Common myeloid progenitor, CD34-positive (primary cell): ENCODE measurements around the gene APOA5.

ENCODE experiments used
- CTCF ChIA-PET: fragments of 350-600 bp; sonication (Branson Sonifier 250); formaldehyde crosslinking; loops from one replicate; lab custom pipeline; 2021; ENCODE audit warnings: antibody characterized with exemption; lab: Charles Lee
- POLR2A ChIA-PET: fragments of 350-600 bp; sonication (Branson Sonifier 250); formaldehyde crosslinking; loops from one replicate; lab custom pipeline; 2021; ENCODE audit warnings: antibody characterized with exemption; lab: Charles Lee
- DNase-seq, 3 donors: peaks; one replicate each; pipeline versions ENCODE4 v3.0.0 to v3.0.0-alpha.2; 2013
- H3K27ac ChIP-seq, 2 experiments: 1 replicate in 1 of 2; 2 replicates in 1 of 2; pipeline ENCODE4 v1.7.0; 2013; ENCODE audit warnings: inconsistent platforms in 2 of 2, low read length in 2 of 2, mild to moderate bottlenecking in 2 of 2, low read depth in 1 of 2, moderate library complexity in 1 of 2; ENCODE audit not compliant: severe bottlenecking in 2 of 2, insufficient read depth in 1 of 2, poor library complexity in 1 of 2
- H3K27me3 ChIP-seq, 5 experiments: replicated peaks in 2 of 5; 1 replicate in 3 of 5; 2 replicates in 2 of 5; pipeline versions ENCODE4 v1.6.1 to v1.7.0; 2013; ENCODE audit warnings: low read length in 4 of 5, mild to moderate bottlenecking in 2 of 5, moderate library complexity in 2 of 5, inconsistent platforms in 1 of 5; ENCODE audit not compliant: insufficient read depth in 5 of 5, control insufficient read depth in 4 of 5
- H3K36me3 ChIP-seq, 4 experiments: 1 replicate in 2 of 4; 2 replicates in 2 of 4; pipeline versions ENCODE4 v1.6.1 to v1.7.0; 2013; ENCODE audit warnings: low read length in 3 of 4, control low read depth in 1 of 4, mild to moderate bottlenecking in 1 of 4; ENCODE audit not compliant: control insufficient read depth in 4 of 4, insufficient read depth in 4 of 4
- H3K4me1 ChIP-seq, 4 experiments: 1 replicate in 3 of 4; 2 replicates in 1 of 4; pipeline versions ENCODE4 v1.6.1 to v1.7.1; 2013; ENCODE audit warnings: low read length in 3 of 4, mild to moderate bottlenecking in 3 of 4, control low read depth in 1 of 4, inconsistent platforms in 1 of 4, moderate library complexity in 1 of 4; ENCODE audit not compliant: control insufficient read depth in 4 of 4, insufficient read depth in 4 of 4; ENCODE audit errors: control extremely low read depth in 1 of 4
- H3K4me3 ChIP-seq, 7 experiments: 1 replicate in 4 of 7; 2 replicates in 3 of 7; pipeline versions ENCODE4 v1.5.1 to v1.7.0; 2013; ENCODE audit warnings: mild to moderate bottlenecking in 7 of 7, low read length in 6 of 7, moderate library complexity in 6 of 7, inconsistent platforms in 2 of 7, low read depth in 2 of 7, control low read depth in 1 of 7; ENCODE audit not compliant: insufficient read depth in 4 of 7, control insufficient read depth in 1 of 7; ENCODE audit errors: extremely low read depth in 1 of 7
- H3K9me3 ChIP-seq, 5 experiments: 1 replicate in 4 of 5; 2 replicates in 1 of 5; pipeline versions ENCODE4 v1.6.1 to v1.7.1; 2013; ENCODE audit warnings: low read length in 4 of 5, mild to moderate bottlenecking in 2 of 5, inconsistent platforms in 1 of 5, low read depth in 1 of 5, moderate library complexity in 1 of 5; ENCODE audit not compliant: control insufficient read depth in 4 of 5, insufficient read depth in 2 of 5; ENCODE audit errors: control extremely low read depth in 1 of 5
- WGBS: methylation state at CpG from one replicate; pipeline ENCODE4 v1.1.5; 2013; ENCODE audit not compliant: insufficient coverage; 5-methylcytosine and 5-hydroxymethylcytosine counted together

APOA5 gene

DNA sequence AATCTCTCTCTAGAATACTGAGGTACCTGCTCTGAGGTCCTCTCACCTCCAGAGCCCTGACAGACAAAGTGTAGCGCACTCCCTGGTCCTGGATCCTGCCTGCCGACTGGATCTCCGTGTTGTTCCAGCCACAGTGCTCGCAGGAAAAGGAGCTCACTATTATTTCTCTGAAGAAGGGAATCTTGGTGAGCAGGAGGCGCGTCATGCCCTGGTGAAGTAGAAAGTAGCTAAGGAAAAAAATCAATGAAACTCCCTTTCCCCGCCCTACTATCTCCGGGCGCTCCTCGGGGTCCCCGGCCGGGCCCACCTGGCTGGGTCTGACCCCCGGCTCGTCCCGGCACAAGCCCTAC lies 4.3 kb downstream of the APOA5 start:
- ChIA-PET POLR2A (interaction anchor here (1.3 to 1.5 kb wide), 2 partner anchors 15 to 48 kb away, joined by 3 to 6 read pairs; partner anchors contain the start of gene BUD13), CTCF (interaction anchor here (1.1 to 9.8 kb wide), 10 partner anchors 11 to 458 kb away, joined by 3 to 134 read pairs (median 4); partner anchors contain the start of genes APOA1 and BUD13)
- Histone ChIP-seq H3K36me3 (peaks cover 21 to 43% (median 33%) of the 10 kb centered on the region in 4 experiments), H3K9me3 (no peaks in the 10 kb centered on the region), H3K4me3 (peak overlapping the region; percentile 76 to 93 (median 86)), H3K4me1 (peaks cover 0 to 27% (median 21%) of the 10 kb centered on the region in 4 experiments), H3K27me3 (peaks cover 0 to 2% (median 0%) of the 10 kb centered on the region in 5 experiments), H3K27ac (peak overlapping the region; percentile 77)
- WGBS: 0% methylated on average over 12 of the region's 15 CpGs
- DNase-seq: no peak

DNA sequence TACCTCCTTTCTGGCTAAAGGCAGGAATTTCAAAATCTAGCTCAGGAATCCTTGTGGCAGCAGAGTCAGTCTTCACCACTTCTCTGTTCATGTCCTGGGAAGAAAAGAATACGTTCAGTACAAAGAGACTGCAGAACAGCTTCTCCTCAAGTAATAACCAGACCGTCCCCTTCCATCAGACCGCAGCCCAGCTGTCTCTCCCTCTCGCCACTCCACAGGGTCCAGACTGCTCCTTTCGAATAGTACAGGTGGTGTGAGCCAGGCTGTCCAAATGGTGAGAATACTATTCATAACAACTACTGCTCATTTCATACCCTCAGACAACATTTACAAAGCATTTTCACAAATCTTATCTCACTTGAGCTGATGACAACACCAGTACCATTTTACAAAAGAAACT lies 4.7 kb downstream of the APOA5 start:
- DNase-seq: no peak
- H3K9me3 ChIP-seq: no peaks in the 10 kb centered on the region

GRCh38 chr11:116786326-116786725 lies 5.4 kb downstream of the APOA5 start:
- ChIA-PET CTCF (interaction anchor here (0.6 to 9.8 kb wide), 9 partner anchors 9 to 444 kb away, joined by 3 to 134 read pairs (median 3); partner anchors contain the start of genes APOA1 and PAFAH1B2), POLR2A (interaction anchor here (1.5 kb wide), 1 partner anchor 14 kb away, joined by 6 read pairs; the partner anchor contains the start of gene BUD13)
- peak overlapping the region in 2 of 7 experiments; percentile 87 to 90 for H3K4me3 ChIP-seq
- no peaks in the 10 kb centered on the region for H3K9me3 ChIP-seq
- H3K27me3 ChIP-seq: peaks cover 0 to 2% (median 0%) of the 10 kb centered on the region in 5 experiments
- H3K27ac ChIP-seq: no peak overlapping the region
- H3K4me1 ChIP-seq: peaks cover 0 to 23% (median 17%) of the 10 kb centered on the region in 4 experiments
- 100% methylated on average over 2 of the region's 2 CpGs for WGBS
- DNase-seq: no peak
- peaks cover 22 to 51% (median 39%) of the 10 kb centered on the region in 4 experiments for H3K36me3 ChIP-seq

More for the DNA sequence above, 4.7 kb downstream of the APOA5 start:
- 83% methylated on average over 3 of the region's 5 CpGs for WGBS
- Histone ChIP-seq H3K27me3 (peaks cover 0 to 2% (median 0%) of the 10 kb centered on the region in 5 experiments), H3K27ac (peak overlapping the region; percentile 77), H3K36me3 (peaks cover 21 to 47% (median 36%) of the 10 kb centered on the region in 4 experiments), H3K4me3 (peak overlapping the region; percentile 76 to 93 (median 86)), H3K4me1 (peaks cover 0 to 27% (median 21%) of the 10 kb centered on the region in 4 experiments)
- CTCF ChIA-PET: interaction anchor here (0.9 to 9.8 kb wide), 11 partner anchors 11 to 459 kb away, joined by 3 to 134 read pairs (median 3); partner anchors contain the start of genes APOA1 and BUD13
- POLR2A ChIA-PET: interaction anchor here (1.5 kb wide), 1 partner anchor 14 kb away, joined by 6 read pairs; the partner anchor contains the start of gene BUD13

DNA sequence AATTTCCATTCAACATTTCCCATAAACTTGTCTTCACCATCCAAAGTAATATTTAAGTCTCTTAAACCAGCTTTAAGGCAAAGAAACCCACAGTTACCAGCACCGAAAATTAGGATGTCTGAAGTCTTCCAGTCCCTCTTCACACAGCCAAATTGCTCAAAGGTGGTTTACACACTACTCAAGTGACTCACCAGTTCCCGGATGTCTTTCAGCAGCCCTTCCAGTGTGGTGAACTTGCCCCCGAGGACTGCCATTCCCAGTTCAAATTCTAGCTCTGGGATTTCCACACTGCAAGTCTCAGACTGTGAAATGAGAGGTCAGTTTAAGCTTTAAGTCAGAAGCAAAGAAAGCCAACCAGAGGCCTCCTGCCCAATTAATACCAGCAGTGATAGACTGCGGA lies 9.0 kb downstream of the APOA5 start:
- no peak overlapping the region for H3K27ac ChIP-seq
- peaks cover 0 to 12% (median 8%) of the 10 kb centered on the region in 4 experiments for H3K4me1 ChIP-seq
- no peaks in the 10 kb centered on the region for H3K9me3 ChIP-seq
- ChIA-PET CTCF (interaction anchor here (0.7 to 2.2 kb wide), 4 partner anchors 8 to 398 kb away, joined by 3 to 4 read pairs (median 4); no protein-coding TSS in a partner anchor), POLR2A (interaction anchor here (0.7 kb wide), 1 partner anchor 156 kb away, joined by 3 read pairs; no protein-coding TSS in a partner anchor)
- H3K36me3 ChIP-seq: peaks cover 28 to 84% (median 68%) of the 10 kb centered on the region in 4 experiments
- WGBS: 90% methylated on average over 3 of the region's 4 CpGs
- no peak for DNase-seq
- H3K27me3 ChIP-seq: no peaks in the 10 kb centered on the region
- H3K4me3 ChIP-seq: no peak overlapping the region

DNA sequence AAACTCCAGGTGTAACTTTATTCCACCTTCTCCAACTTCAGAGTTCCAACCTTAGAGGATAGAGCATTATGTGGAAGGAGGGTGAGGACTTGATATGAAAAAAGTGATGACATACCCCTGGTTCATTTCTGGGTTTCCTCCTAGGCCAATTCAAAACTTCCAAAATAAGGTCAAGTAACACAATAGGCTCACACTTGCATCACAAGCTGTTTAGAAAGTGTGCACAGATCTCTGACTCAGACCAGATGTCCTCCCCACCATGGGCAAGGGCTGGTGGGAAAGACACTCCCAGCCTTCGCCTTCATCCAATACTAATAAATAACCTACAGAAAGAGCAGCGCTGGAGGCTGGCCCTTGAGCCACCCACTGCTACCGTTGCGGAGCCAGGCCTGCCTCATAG lies 13.1 kb downstream of the APOA5 start:
- ChIA-PET POLR2A (no interaction called here), CTCF (interaction anchor here (1.0 to 3.3 kb wide), 4 partner anchors 12 to 327 kb away, joined by 3 to 13 read pairs (median 4); partner anchors contain the start of gene APOA5)
- 99% methylated on average over 4 of the region's 4 CpGs for WGBS
- Histone ChIP-seq H3K27me3 (no peaks in the 10 kb centered on the region), H3K4me1 (peaks cover 3 to 13% (median 7%) of the 10 kb centered on the region in 4 experiments), H3K36me3 (peaks cover 15 to 74% (median 52%) of the 10 kb centered on the region in 4 experiments), H3K9me3 (no peaks in the 10 kb centered on the region), H3K27ac (no peak overlapping the region), H3K4me3 (no peak overlapping the region)
- no peak for DNase-seq

GRCh38 chr11:116777056-116777455 lies 14.6 kb downstream of the APOA5 start:
- H3K36me3 ChIP-seq: peaks cover 9 to 59% (median 40%) of the 10 kb centered on the region in 4 experiments
- no peaks in the 10 kb centered on the region for H3K9me3 ChIP-seq
- ChIA-PET CTCF (interaction anchor here (1.9 to 2.0 kb wide), 2 partner anchors 9 to 13 kb away, joined by 7 to 10 read pairs; partner anchors contain the start of gene APOA5), POLR2A (no interaction called here)
- H3K4me1 ChIP-seq: peaks cover 6 to 19% (median 14%) of the 10 kb centered on the region in 4 experiments
- H3K4me3 ChIP-seq: no peak overlapping the region
- H3K27me3 ChIP-seq: no peaks in the 10 kb centered on the region
- no peak overlapping the region for H3K27ac ChIP-seq
- DNase-seq: no peak
- 89% methylated on average over 5 of the region's 7 CpGs for WGBS
